Activated naive CD4-positive, alpha-beta T cell treated with anti-CD3 and anti-CD28 coated beads, Interleukin-2, amount 50 U/mL, for 24 hours (primary cell): ENCODE measurements around the gene VSIR.

Source experiments
- H3K27ac Mint-ChIP-seq: one replicate; pipeline ENCODE4 v1.8.0; 2021; ENCODE audit warnings: mild to moderate bottlenecking, mixed read lengths
- H3K27me3 Mint-ChIP-seq: one replicate; pipeline ENCODE4 v1.8.0; 2021; ENCODE audit warnings: mixed read lengths
- H3K36me3 Mint-ChIP-seq: one replicate; pipeline ENCODE4 v1.8.0; 2021; ENCODE audit warnings: mixed read lengths
- H3K4me1 Mint-ChIP-seq: one replicate; pipeline ENCODE4 v1.8.0; 2021; ENCODE audit warnings: mixed read lengths
- H3K4me3 Mint-ChIP-seq: one replicate; pipeline ENCODE4 v1.8.0; 2021; ENCODE audit warnings: mild to moderate bottlenecking, mixed read lengths
- H3K9me3 Mint-ChIP-seq: one replicate; pipeline ENCODE4 v1.8.0; 2021; ENCODE audit warnings: mixed read lengths

The VSIR gene

GRCh38 chr10:71777213-71777985 is 4.1 kb upstream of the VSIR start:
- H3K4me3 Mint-ChIP-seq, result no peak overlapping the region
- peaks cover 35% of the 10 kb centered on the region for H3K4me1 Mint-ChIP-seq
- H3K27me3 Mint-ChIP-seq, result no peaks in the 10 kb centered on the region
- no peaks in the 10 kb centered on the region for H3K9me3 Mint-ChIP-seq
- H3K36me3 Mint-ChIP-seq, result no peaks in the 10 kb centered on the region
- H3K27ac Mint-ChIP-seq, result no peak overlapping the region

GRCh38 chr10:71776481-71776925 is 3.2 kb upstream of the VSIR start:
- H3K27ac Mint-ChIP-seq, result no peak overlapping the region
- no peak overlapping the region for H3K4me3 Mint-ChIP-seq
- H3K9me3 Mint-ChIP-seq, result no peaks in the 10 kb centered on the region
- peaks cover 36% of the 10 kb centered on the region for H3K4me1 Mint-ChIP-seq
- peaks cover 9% of the 10 kb centered on the region for H3K36me3 Mint-ChIP-seq
- H3K27me3 Mint-ChIP-seq, result no peaks in the 10 kb centered on the region

GRCh38 chr10:71774916-71775702 is 1.8 kb upstream of the VSIR start:
- Mint-ChIP-seq H3K36me3 (peaks cover 14% of the 10 kb centered on the region), H3K9me3 (no peaks in the 10 kb centered on the region), H3K27me3 (no peaks in the 10 kb centered on the region), H3K4me1 (peaks cover 46% of the 10 kb centered on the region), H3K27ac (peak overlapping the region; percentile 98), H3K4me3 (peak overlapping the region; percentile 95)

DNA sequence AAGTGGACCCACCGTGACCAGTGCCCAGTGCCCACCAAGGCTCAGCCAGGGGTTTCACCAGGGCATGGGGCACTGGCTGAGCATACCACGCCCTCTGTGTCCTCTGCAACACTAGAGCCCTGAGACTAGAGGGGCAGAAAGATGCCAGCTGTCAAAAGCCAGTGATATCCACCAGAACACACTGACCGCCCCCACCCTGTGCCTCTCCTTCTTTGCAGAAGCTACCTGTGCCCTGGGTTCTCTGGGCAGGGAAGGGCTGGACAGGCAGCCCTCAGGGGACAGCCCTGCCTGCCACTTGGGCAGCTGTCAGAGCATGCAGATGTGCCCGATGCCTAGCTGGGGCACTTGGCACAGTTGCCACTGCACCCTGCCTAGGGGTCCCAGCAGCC is 494 bp downstream of the VSIR start:
- H3K4me3 Mint-ChIP-seq, result peak overlapping the region; percentile 95
- no peaks in the 10 kb centered on the region for H3K27me3 Mint-ChIP-seq
- H3K4me1 Mint-ChIP-seq, result peaks cover 65% of the 10 kb centered on the region
- peak overlapping the region; percentile 62 for H3K27ac Mint-ChIP-seq
- peaks cover 26% of the 10 kb centered on the region for H3K36me3 Mint-ChIP-seq
- no peaks in the 10 kb centered on the region for H3K9me3 Mint-ChIP-seq

DNA sequence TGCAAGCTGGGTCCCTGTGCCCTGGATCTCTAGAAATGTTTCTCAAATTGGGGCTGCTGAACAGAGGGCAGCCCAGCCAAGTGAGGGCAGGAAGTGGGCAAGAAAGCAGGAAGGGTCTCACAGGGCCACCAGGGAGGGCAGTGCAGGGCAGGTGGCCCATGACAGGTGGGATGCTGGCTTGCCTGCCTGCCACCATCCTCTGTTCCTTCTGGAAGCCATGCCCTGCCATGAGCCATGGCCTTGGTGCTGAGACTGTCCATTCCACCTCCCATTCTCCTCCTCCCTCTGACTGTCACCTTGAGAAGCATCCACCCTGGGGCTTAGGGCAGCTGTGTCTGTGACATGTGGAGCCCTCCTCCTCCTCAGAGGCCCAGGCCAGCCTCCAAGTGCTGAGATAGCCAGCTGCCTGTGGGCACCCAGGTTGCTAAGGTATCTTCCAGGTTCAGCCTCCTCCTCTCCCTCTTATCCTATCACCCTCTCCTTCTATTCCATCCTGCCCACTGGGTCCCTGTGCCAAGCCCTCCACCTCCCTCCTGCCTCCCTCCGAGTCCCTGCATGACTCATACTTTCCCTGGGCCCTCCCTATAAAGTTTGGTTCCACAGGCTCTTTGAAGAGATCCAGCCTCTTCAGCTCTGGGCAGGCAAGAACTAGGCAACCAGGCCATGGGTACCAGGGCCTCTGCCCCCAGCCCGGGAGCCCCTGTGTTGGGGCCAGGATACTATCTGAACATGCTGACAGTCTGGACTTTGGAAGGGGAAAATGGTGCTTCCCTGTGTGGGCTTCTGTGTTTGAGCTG is 1.3 kb downstream of the VSIR start:
- peaks cover 29% of the 10 kb centered on the region for H3K36me3 Mint-ChIP-seq
- peak overlapping the region; percentile 97 for H3K27ac Mint-ChIP-seq
- no peaks in the 10 kb centered on the region for H3K9me3 Mint-ChIP-seq
- peak overlapping the region; percentile 95 for H3K4me3 Mint-ChIP-seq
- no peaks in the 10 kb centered on the region for H3K27me3 Mint-ChIP-seq
- H3K4me1 Mint-ChIP-seq, result peaks cover 73% of the 10 kb centered on the region

GRCh38 chr10:71771204-71771603 is 2.1 kb downstream of the VSIR start:
- H3K27ac Mint-ChIP-seq, result peak overlapping the region; percentile 97
- H3K36me3 Mint-ChIP-seq, result peaks cover 33% of the 10 kb centered on the region
- no peaks in the 10 kb centered on the region for H3K27me3 Mint-ChIP-seq
- H3K4me1 Mint-ChIP-seq, result peaks cover 74% of the 10 kb centered on the region
- peak overlapping the region; percentile 95 for H3K4me3 Mint-ChIP-seq
- H3K9me3 Mint-ChIP-seq, result no peaks in the 10 kb centered on the region

DNA sequence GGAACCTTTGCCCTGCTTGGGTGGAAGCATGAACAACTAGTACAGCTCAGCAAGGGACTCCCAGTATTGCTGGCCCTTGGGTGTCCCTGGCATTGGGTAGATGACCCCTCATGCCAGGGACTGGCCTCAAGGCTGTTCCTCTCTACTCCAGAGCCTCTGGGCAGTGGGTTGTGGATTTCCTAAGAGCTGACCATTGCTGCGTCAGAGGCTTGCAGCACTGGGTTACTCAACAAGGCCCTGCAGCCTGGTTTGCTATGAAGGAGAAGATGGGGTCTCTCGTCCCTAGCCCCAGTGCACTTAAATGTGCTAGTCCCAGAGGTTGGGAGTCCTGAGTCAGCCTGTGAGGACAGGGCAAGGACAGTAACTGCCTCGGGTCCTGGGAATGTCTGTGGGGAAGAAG is 2.5 kb downstream of the VSIR start:
- H3K9me3 Mint-ChIP-seq, result no peaks in the 10 kb centered on the region
- H3K36me3 Mint-ChIP-seq, result peaks cover 33% of the 10 kb centered on the region
- H3K4me3 Mint-ChIP-seq, result peak overlapping the region; percentile 95
- peaks cover 74% of the 10 kb centered on the region for H3K4me1 Mint-ChIP-seq
- peak overlapping the region; percentile 83 for H3K27ac Mint-ChIP-seq
- no peaks in the 10 kb centered on the region for H3K27me3 Mint-ChIP-seq

- Mint-ChIP-seq H3K9me3 (no peaks in the 10 kb centered on the region), H3K4me1 (peaks cover 74% of the 10 kb centered on the region), H3K4me3 (peak overlapping the region; percentile 95), H3K27ac (peak overlapping the region; percentile 94), H3K27me3 (no peaks in the 10 kb centered on the region), H3K36me3 (peaks cover 34% of the 10 kb centered on the region)
Measured at GRCh38 chr10:71770255-71770654, 3.1 kb downstream of the VSIR start.

DNA sequence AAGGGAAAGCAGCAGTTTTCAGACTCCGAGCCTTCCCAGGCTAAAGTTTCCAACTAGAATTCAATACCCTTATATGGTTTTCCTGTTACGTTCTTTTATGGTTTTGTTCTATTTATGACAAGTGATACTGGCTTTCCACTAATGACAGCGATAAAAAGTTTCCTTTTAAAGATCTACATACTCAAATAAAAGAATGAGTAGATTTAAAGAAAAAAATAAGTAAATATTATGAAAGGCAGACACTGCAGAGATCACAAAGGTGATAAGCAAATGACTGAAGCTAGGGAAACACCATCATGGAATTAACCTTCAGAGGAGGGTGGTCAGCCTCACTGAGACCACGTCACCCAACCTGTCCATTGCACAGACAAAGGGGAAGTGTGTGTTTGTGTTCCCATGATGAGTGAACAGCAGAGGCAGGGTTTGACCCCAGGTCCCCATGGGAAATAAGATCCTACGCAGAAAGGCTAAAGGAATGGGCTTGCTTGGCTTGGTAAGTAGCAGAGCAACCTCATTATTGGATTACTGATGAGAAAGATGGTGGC is 4.0 kb downstream of the VSIR start:
- Mint-ChIP-seq H3K4me1 (peaks cover 74% of the 10 kb centered on the region), H3K27ac (peak overlapping the region; percentile 94), H3K27me3 (no peaks in the 10 kb centered on the region), H3K9me3 (no peaks in the 10 kb centered on the region), H3K4me3 (peak overlapping the region; percentile 95), H3K36me3 (peaks cover 36% of the 10 kb centered on the region)

- no peaks in the 10 kb centered on the region for H3K27me3 Mint-ChIP-seq
- H3K4me3 Mint-ChIP-seq, result peak overlapping the region; percentile 95
- H3K4me1 Mint-ChIP-seq, result peaks cover 81% of the 10 kb centered on the region
- H3K36me3 Mint-ChIP-seq, result peaks cover 36% of the 10 kb centered on the region
- H3K27ac Mint-ChIP-seq, result peak overlapping the region; percentile 97
- H3K9me3 Mint-ChIP-seq, result no peaks in the 10 kb centered on the region
Measured at GRCh38 chr10:71767420-71768035, 5.8 kb downstream of the VSIR start.

DNA sequence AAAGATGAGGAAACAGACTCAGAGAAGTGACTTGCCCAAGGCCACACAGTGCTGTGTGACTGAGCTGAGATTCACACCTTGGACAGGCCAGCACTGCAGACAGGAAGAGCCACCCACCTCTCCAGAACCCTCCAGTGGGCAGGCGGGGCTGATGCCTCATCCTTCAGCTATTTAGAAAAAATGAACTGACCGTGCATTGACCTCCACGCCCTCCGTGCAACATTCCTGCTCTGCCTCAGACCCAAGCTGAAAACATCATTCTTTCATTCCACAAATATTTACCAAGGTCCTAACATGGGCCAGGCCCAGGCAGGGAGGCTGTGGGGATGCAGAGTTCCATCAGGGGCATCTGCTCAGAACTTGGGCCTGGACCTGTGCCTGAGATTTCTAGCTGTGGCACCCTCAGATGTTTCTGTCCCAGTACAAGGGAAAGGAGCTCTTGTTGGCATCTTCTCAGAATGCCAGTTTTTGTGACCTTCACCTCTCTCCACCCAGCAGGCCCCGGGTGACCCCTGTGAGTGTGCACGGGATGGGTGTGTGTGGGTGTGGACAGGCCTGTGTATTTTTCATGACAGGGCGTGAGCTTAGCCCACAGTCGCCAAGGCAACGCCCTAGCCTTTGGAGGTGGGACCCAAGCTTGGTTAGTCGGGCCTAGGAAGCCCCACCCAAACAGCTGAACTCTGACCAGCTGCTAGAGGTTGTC is 6.5 kb downstream of the VSIR start:
- peaks cover 87% of the 10 kb centered on the region for H3K4me1 Mint-ChIP-seq
- peak overlapping the region; percentile 86 for H3K4me3 Mint-ChIP-seq
- H3K27me3 Mint-ChIP-seq, result no peaks in the 10 kb centered on the region
- H3K27ac Mint-ChIP-seq, result peak overlapping the region; percentile 95
- peaks cover 31% of the 10 kb centered on the region for H3K36me3 Mint-ChIP-seq
- H3K9me3 Mint-ChIP-seq, result no peaks in the 10 kb centered on the region

GRCh38 chr10:71765906-71766716 is 7.2 kb downstream of the VSIR start:
- Mint-ChIP-seq H3K4me1 (peaks cover 90% of the 10 kb centered on the region), H3K27ac (peak overlapping the region; percentile 95), H3K9me3 (no peaks in the 10 kb centered on the region), H3K4me3 (peak overlapping the region; percentile 86), H3K27me3 (no peaks in the 10 kb centered on the region), H3K36me3 (peaks cover 28% of the 10 kb centered on the region)

DNA sequence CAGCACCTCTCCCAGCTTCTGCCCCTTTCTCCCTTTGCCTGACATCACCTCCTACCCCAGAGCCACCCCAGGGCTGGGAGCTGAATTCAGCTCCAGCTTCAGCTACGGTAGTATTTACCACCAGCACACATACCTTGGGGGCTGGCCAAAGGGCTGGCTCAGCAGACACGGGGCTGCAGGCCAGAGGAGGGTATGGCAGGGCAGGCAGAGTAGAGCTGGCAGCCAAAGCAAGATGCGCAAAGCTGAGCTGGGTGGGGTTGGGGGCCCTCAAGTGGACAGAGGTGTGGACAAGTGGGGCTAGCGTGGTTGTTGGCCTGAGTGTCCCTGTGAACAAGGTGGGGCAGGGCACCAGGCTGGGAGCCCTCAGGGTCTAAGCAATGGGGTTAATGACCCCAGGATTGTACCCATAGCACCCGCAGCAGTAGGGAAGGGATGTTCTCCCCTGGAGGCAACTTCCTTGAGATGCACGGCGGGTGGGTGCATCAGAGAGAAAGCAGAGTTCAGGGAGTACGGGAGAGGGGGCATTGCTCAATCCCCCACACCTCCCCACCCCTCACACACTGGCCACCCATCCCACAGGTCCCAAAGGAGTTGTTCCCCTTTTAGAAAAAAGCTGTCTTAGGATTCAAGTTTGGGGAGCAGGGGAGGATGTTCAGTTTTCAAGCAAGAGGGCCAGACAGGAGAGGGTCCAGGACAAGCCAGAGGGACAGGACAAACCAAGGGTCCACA is 8.0 kb downstream of the VSIR start:
- Mint-ChIP-seq H3K9me3 (no peaks in the 10 kb centered on the region), H3K36me3 (peaks cover 31% of the 10 kb centered on the region), H3K4me1 (peaks cover 93% of the 10 kb centered on the region), H3K27ac (peak overlapping the region; percentile 89), H3K27me3 (no peaks in the 10 kb centered on the region), H3K4me3 (peak overlapping the region; percentile 86)
